Measurements from ENCODE around the gene PAX2.

PAX2 gene

DNA sequence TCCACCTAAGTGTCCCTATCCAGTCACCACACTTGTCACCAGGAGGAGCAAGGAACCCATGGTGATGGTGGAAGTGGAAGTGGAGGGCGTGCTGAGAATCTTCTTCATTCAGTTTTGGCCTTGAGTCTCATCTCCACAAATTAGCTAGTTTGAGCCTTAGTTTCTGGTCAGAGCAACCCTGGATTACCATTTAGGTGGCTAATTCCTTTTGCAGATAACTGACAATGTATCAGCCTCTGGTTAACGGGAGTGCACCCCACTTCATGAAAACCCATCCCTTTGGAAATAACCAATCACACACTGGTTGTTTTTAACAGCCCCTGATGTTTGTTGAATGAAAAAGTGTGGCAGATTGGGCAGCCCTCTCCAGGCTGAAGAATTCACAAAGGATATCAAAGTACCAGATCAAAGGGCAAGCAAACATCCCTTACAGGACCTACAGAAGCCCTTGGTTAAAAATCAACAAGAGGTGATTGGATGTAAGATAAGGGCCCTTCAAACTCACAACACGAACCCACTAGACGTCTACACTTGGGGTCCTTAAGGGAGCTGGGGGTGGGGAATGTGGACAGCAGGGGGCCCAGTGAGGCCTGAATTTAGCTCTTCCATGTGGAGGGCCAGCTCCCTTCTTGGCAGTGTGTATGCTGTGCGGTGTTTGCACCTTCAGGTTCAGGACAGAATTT, 130.2 kb downstream of the PAX2 start:
- DNase-seq (ENCODE audit: low read depth in 2 of 2, low spot score in 1 of 2) = no peak

DNA sequence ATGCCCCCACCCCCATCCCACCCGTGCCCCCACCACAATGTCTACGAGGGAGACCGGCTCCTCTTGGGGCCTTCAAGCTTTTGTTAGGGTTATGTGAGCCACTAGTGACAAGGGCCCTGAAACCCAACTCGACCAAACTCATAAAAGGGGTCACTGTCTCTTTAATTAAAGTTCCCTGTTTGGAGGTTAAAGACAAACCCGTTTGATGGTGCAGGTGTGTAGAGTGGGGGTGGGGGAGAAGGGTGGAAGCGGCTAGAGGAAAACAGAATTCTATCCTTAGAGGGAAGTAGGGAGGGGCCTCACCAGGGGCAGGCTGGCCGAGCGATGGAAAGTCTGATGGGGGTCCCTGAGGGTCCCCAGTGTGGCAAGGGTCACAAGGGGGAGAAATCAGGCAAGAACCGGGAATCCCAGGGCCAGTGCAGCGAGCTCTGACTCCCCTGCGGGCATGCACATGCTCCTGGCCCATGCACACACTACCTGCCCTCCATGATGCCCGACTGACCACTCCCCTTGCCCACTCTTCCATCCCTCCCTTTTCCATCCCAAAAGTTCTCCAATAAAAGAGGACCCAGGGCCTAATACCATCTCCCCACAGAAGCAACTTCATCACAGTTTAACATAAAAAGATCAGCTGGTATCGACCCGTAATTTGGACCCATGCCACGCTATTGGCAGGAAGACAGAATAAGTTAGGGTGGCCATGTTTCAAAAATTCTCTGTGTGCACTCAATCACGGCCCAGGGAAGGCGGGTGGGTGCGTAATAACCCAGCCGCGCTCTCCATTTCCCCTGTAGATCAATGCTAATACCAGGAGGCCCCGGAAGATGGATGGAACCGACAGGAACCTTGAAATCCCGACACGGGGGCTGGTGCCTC, 131.4 kb downstream of the PAX2 start:
- DNase-seq (ENCODE audit: low read depth in 2 of 2, low spot score in 1 of 2) = no peak

DNA sequence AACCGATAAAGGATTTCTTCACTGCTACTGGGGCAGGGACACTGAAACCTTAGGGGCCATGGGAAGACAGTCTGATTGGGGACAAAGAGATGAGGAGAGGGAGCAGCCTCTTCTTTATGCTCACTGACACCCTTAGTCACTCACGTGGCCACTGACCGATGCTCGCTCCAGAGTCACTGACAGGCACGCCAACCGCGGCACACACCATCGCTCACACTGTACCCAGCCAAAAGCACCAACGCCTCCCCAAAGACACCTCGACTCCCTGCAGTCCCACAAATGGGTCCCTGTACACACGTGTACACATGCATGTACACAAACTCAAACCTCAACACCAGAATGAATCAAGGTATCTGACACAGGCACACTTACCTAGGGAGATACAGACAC, 132.1 kb downstream of the PAX2 start:
- no peak for DNase-seq (ENCODE audit: low read depth in 2 of 2, low spot score in 1 of 2)

DNA sequence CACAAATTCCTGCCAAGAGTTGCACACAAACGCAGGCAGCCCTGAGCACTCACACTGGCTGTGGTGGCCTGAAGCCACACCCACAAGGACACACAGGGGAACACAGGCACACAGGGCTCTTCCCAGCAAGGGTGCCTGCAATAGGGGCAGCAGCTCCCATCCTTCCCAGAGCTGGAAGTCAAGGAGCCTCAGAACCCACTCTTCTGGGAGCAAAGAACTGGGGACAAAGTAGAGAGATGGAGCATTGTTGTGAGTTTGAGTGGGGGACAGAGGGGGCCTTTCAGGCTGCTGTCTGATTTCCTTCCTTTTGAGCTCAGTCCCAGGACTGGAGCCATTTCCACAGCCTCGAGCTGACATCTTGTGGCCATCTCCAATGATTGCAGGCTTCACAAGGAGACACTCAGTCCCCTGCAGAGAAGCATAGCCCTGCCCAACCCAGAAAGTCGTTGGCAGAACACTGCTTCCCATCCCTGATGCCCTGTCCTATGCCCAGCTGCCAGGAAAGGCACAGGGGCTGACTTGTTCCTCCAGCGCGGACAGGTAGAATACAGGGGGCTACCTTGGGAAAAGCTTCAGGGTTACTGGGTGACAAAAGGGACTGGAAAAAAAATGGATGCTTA, 133.0 kb downstream of the PAX2 start:
- DNase-seq (ENCODE audit: low read depth in 2 of 2, low spot score in 1 of 2) = no peak
